HTR-8/SVneo (cell line): ENCODE measurements around the gene NCKAP5.

Source experiments
- DNase-seq: peaks from one replicate; pipeline ENCODE4 v3.0.0; 2011; ENCODE audit warnings: low spot score, mixed read lengths; ENCODE audit not compliant: insufficient read length
- FAIRE-seq: peaks from 2 replicates; lab custom pipeline; 2011; peaks lifted over from hg19 to GRCh38; lab: Jason Lieb, UNC

NCKAP5 gene

GRCh38 chr2:132998221-132998620 is 570.0 kb downstream of the NCKAP5 start:
- DNase-seq (no peak), FAIRE-seq (no peak)

GRCh38 chr2:132991471-132992045 is 576.7 kb downstream of the NCKAP5 start:
- no peak for DNase-seq

GRCh38 chr2:132984731-132985130 is 583.5 kb downstream of the NCKAP5 start:
- no peak for FAIRE-seq
- no peak for DNase-seq

More at GRCh38 chr2:132991471-132992045, 576.7 kb downstream of the NCKAP5 start:
- no peak for FAIRE-seq

- no peak for FAIRE-seq
These were observed 588.0 kb downstream of the NCKAP5 start for GRCh38 chr2:132980304-132980703.

GRCh38 chr2:132979339-132980093 is 588.7 kb downstream of the NCKAP5 start:
- no peak for FAIRE-seq
- no peak for DNase-seq

More at GRCh38 chr2:132980304-132980703, 588.0 kb downstream of the NCKAP5 start:
- no peak for DNase-seq

- no peak for FAIRE-seq
- no peak for DNase-seq
These were observed 589.4 kb downstream of the NCKAP5 start for GRCh38 chr2:132978840-132979239.

GRCh38 chr2:132977812-132978529 is 590.3 kb downstream of the NCKAP5 start:
- FAIRE-seq = no peak
- no peak for DNase-seq

GRCh38 chr2:132975193-132976105 is 592.8 kb downstream of the NCKAP5 start:
- DNase-seq (no peak), FAIRE-seq (no peak)

GRCh38 chr2:132974467-132975095 is 593.7 kb downstream of the NCKAP5 start:
- FAIRE-seq = no peak
- DNase-seq = no peak

- FAIRE-seq = no peak
- DNase-seq = no peak
These were observed 596.8 kb downstream of the NCKAP5 start for GRCh38 chr2:132971310-132972061.

GRCh38 chr2:132969371-132969985 is 598.8 kb downstream of the NCKAP5 start:
- DNase-seq (no peak), FAIRE-seq (no peak)

- DNase-seq (no peak), FAIRE-seq (no peak)
These were observed 602.8 kb downstream of the NCKAP5 start for GRCh38 chr2:132965460-132965859.

- no peak for FAIRE-seq
- no peak for DNase-seq
These were observed 605.1 kb downstream of the NCKAP5 start for GRCh38 chr2:132963161-132963560.

- FAIRE-seq (no peak), DNase-seq (no peak)
These were observed 609.4 kb downstream of the NCKAP5 start for GRCh38 chr2:132958887-132959286.

- DNase-seq (no peak), FAIRE-seq (no peak)
These were observed 612.2 kb downstream of the NCKAP5 start for GRCh38 chr2:132955871-132956615.

GRCh38 chr2:132953771-132954170 is 614.5 kb downstream of the NCKAP5 start:
- no peak for FAIRE-seq
- DNase-seq = no peak

GRCh38 chr2:132951008-132951714 is 617.1 kb downstream of the NCKAP5 start:
- no peak for FAIRE-seq

More at GRCh38 chr2:132951008-132951714, 617.1 kb downstream of the NCKAP5 start:
- no peak for DNase-seq
